ENCODE measurements around the gene HTT.

HTT gene

GRCh38 chr4:3177426-3177825, 102.9 kb downstream of the HTT start:
- DNase-seq: no peak

GRCh38 chr4:3177905-3178304, 103.4 kb downstream of the HTT start:
- DNase-seq: no peak

DNA sequence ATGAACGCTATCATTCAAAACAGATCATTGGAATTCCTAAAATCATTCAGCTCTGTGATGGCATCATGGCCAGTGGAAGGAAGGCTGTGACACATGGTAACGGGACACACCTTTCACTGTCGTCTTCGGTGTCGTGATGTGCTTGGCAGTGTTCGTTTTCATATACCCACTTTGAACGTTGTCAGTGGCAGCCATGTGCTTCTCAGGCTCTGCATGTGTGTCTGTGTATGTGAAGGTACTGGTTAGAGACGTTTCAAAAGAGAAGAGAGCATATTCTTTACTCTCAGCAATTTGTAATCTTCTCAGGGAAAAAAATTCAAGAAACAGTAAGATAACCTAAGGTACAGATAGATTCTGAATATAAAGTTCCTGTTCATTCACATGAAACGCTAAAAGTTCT, 103.9 kb downstream of the HTT start:
- no peak for DNase-seq

GRCh38 chr4:3179126-3179706, 104.7 kb downstream of the HTT start:
- DNase-seq: no peak

- no peak for DNase-seq
These were observed 108.5 kb downstream of the HTT start for GRCh38 chr4:3183008-3183407.

DNA sequence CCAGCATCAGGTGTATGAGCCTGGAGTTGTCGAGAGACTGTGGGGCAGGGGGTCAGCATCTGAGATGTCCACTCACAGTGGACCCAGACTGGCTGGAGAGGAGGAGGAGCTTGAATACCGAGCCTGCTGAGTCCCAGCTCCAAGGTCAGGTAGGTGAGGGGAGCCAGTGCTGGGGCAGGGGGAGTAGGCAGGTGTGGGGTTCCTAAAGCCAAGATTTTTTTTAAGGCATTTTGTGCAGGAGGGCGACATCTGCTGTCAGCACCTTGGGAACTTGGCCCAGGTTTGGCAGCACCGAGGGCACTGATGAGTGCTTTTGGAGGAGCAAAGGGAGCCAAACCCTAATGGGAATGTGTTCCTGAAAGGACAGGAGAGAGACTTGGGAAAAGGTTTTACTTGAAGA, 110.2 kb downstream of the HTT start:
- no peak for DNase-seq

DNA sequence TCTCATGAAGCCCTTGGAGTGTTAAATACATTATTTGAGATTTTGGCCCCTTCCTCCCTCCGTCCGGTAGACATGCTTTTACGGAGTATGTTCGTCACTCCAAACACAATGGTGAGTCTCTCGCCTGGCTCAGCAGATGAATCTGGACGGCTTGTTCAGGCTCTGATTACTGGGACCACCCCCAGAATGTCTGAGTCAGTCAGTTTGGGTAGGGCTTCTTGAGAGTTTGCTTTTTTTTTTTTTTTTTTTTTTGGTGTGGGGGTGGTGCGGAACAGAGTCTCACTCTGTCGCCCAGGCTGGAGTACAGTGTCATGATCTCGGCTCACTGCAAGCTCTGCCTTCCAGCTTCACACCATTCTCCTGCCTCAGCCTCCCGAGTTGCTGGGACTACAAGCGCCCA, 112.1 kb downstream of the HTT start:
- no peak for DNase-seq

- DNase-seq: no peak
These were observed 113.6 kb downstream of the HTT start for GRCh38 chr4:3188118-3188517.

DNA sequence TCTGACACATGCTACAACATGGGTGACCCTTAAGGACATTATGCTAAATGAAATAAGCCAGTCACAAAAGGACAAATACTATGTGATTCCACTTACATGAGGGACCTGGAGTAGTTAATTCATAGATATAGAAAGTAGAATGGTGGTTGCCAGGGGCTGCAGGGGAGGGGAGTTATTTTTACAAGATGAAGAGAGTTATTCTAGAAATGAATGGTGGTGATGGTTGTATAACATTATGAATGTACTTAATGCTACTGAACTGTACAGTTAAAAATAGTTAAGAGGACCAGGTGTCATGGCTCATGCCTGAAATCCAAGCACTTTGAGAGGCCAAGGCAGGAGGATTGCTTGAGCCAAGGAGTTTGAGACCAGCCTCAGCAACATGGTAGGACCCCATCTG, 115.0 kb downstream of the HTT start:
- no peak for DNase-seq

DNA sequence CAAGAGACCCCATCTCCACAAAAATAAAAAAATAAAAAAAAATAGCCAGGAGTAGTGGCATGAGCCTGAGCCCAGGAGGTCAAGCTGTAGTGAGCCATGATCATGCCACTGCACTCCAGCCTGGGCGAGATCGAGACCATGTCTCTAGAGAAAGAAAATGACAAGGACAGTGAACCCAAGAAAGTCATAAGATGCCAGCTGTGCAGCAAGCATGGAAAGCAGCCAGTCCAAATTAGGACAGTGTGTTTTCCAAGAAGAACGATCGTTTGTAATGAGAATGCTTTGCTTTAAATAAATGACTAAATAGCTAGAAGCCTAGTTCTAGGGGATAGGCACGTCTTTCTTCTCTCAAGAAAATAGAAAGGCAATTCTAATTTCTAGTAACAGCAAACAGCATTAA, 116.1 kb downstream of the HTT start:
- no peak for DNase-seq

DNA sequence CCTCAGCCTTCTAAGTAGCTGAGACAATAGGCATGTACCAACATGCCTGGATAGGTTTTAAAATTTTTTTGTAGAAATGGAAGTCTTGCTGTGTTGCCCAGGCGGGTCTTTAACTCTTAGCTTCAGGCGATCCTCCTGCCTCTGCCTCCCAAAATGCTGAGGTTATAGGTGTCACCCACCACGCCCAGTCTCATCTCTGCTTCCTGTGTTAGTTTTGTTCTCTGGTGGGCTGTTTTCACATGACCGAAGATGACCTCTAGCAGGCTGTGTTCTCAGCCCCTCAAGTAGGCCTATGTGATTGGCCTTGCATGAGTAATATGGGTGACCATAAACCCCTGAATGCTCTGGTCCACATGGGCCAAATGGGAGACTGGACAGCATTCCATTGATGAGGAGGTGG, 117.7 kb downstream of the HTT start:
- no peak for DNase-seq

GRCh38 chr4:3192827-3193226, 118.3 kb downstream of the HTT start:
- DNase-seq: no peak

- DNase-seq: no peak
These were observed 119.2 kb downstream of the HTT start for GRCh38 chr4:3193531-3194203.

DNA sequence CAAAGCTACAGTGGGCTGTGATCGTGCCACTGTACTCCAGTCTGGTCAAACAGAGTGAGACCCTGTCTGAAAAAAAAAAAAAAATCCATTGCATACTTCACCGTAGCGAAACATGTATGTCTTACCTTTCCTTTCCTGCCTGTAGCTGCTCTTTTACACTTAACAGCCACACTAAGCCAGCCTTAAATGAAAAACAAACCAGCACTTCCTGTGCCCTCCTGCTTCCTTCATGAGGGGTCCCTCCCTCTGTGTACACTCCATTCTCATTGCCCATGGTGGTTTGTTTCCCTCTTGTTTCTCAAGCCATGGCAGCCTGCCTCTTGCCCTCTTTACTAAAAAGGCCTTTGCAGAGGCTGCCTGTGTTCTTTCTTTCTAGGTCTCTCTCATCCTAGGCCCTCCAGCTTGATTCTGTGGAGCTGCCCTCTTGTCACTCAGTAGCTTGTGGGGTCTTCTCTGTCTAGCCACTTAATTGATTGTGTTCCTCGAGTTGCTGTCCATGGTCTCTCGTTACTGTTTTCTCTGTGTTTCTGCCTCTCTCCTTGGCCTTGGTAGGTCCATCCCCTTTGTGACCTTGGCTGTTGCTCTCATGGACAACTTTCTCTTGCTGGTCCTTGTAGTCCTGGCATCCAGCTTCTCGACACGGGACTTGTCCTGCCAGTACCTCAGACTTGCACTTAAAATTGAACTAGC, 122.3 kb downstream of the HTT start:
- DNase-seq: no peak

GRCh38 chr4:3197366-3198105, 123.1 kb downstream of the HTT start:
- no peak for DNase-seq

DNA sequence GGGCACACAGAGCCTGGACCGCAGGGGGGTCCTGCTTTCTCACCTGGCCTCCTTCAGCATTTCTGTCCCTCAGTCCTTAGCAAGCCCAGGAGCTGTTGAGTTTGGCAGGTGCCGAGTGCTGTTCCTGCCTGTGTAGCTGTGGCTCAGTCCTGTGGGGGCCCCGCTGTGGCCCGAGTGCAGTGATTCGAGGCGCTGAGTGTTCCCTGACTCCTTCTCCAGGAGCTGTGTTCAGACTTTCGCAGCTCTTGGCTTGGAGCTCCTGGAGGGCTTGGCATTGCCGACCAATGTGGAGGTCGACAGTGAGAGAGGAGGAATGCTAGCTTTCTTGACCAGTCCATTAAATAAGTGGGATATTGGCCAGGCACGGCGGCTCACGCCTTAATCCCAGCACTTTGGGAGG, 124.4 kb downstream of the HTT start:
- DNase-seq: no peak

DNA sequence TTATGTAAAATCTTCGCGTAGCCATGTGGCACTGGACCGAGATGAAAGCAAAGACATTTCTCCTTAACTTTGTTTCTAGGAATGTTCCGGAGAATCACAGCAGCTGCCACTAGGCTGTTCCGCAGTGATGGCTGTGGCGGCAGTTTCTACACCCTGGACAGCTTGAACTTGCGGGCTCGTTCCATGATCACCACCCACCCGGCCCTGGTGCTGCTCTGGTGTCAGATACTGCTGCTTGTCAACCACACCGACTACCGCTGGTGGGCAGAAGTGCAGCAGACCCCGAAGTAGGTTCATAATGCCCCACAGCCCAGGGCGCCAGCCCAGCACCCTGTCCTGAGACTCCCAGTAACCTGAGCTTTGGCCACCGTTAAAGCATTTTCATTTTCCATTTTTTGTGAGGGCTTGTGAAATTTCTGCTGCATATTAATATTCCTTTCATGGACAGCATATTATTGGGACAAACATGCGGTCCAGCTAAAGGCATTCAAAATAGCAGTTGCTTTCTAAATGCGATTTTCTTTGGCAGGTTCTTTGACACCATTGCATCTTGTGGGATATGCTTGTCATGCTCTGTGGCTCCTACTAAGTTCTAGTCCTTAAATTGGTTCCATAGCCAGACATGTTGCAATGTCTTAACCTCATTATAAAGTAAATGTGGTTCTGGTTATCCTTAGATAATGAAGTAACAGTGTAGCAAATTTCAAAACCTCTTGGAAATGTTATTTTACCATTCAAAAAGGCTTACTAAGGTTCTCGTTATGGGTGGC, 125.4 kb downstream of the HTT start:
- no peak for DNase-seq

GRCh38 chr4:3200423-3201090, 126.1 kb downstream of the HTT start:
- no peak for DNase-seq

DNA sequence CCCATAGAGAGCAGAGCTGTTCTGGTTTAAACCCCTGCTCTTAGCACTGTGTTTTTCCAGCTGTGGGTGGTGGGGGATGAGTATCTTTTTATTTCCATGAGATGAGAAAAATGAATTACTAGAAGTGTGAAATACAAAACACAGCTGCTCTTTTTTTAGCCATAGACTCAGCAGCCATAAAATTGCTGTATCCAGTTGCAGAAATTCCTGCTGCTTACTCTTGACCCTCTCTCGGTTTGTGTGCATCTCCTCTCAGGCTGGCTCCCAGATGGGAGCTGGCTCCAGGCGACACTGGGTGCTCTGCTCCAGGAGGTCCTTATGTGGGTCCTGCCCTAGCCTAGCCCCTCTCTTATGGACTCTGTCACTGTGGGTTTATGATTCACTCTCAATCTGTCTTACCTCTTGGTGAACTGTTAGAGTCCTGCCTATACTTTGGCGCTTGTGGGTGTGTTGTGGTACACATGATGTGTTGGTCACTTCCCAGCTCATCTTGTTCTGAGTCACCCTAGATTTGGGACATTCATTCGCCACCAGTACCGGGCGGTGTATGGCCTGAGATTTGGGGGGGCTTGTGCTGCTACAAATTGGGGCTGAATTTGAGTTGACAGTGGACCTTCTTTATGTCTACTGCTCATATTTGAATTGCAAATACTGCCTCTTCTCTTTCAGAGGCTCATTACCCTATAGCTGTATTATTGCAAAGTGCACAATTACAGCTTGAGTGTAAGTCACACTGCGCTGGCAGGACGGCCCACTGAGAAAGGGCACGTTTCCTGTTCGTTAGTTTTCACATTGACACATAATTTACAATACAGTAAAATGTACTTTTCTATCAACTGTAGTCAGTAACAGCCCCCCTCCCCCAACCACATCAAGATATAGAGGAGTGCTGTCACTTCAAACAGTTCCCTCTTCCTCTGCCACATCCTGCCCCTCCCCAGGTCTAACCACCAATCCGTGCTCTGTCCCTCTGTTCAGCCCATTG, 127.5 kb downstream of the HTT start:
- DNase-seq: peak; percentile 79

- peak; percentile 24 for DNase-seq
These were observed 128.6 kb downstream of the HTT start for GRCh38 chr4:3202836-3203820.

All from inflammatory macrophage treated with lipopolysaccharide for 4 hours (primary cell).